Measurements from ENCODE around the gene FAT4. TPM values are rescaled to one million over a fixed set of nuclear protein-coding genes. Genes with fewer than 3 reads are reported as not detected.
A peak's percentile ranks its signal among the peaks of the same experiment; 100 is the strongest.

FAT4 gene
- total and polyA plus RNA-seq, 2 of the 8 experiments (the other 6 are each of a cell fraction or from before 2014, with no cell fraction given): 1.3 to 5.3 TPM

DNA sequence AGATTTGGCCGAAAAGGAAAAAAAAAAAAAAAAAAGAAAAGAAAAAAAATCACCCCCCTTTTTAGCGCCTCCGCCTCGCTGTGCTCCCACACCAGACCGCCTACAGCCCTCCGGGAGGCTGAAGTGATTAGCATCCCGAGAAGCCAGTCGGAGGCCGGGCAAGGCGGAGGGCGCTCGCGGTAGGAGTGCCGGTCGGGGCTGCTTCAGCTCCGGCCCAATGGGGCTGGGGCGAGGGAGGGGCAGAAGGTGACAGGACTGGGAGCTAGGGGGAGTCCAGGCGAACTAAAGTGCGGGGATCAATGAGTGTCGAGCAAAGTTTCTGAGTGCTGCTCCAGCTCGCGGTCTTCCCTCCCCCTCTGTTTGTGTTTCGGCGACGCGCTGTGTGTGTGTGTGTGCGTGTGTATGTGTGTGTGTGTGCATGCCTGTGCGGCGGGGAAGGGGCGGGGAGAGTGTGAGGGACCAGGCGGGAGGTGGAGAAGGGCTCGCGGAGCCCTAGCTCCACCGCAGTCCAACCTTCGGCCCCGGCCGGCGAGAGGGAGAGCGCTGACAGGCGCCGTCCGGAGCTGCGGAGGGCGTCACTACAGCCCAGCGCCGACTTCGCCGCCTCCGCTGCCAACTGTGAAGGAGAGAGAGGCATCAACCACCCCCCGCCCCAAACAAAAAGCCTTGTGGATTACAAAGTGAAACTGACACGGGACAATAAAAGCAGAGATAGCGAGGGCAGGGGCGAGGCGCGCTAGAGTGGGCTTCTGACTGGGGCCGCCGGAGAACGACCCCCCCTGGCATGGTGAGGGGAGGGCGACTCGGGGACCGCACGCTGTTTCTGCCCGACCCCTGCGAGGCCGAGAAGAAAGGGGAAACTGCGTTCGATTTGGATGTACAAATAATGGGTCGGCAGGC lies at the start of gene FAT4 (continued):
- TF ChIP-seq TEAD4 (IDR thresholded peaks at IDR 0.05; ENCODE audit: low read depth, low read length): peak; percentile 59; the same call in 1 of the 2 replicates
- TF ChIP-seq GTF2F1 (IDR thresholded peaks at IDR 0.05; ENCODE audit: borderline replicate concordance, low read depth, low read length): no peak
- peak; percentile 62; the same call in 1 of the 2 replicates for TF ChIP-seq TAF1 (IDR thresholded peaks at IDR 0.05; ENCODE audit: low read depth, low read length)
- TF ChIP-seq SAP30 (IDR thresholded peaks at IDR 0.05; ENCODE audit: insufficient read depth, insufficient replicate concordance, low read length): peak; percentile 84
- no peak for TF ChIP-seq CBX5 (IDR thresholded peaks at IDR 0.05; ENCODE audit: low read depth, low read length)
- TF ChIP-seq, protein P1, sequence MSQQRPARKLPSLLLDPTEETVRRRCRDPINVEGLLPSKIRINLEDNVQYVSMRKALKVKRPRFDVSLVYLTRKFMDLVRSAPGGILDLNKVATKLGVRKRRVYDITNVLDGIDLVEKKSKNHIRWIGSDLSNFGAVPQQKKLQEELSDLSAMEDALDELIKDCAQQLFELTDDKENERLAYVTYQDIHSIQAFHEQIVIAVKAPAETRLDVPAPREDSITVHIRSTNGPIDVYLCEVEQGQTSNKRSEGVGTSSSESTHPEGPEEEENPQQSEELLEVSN (IDR thresholded peaks at IDR 0.05): no peak; the same call in 1 of the 2 replicates
- no peak for TF ChIP-seq EZH2 (IDR thresholded peaks at IDR 0.05; ENCODE audit: low read depth, low read length, severe bottlenecking)
- no peak for TF ChIP-seq RXRA (IDR thresholded peaks at IDR 0.05; ENCODE audit: insufficient read depth, low read depth, low read length)
- no peak for TF ChIP-seq JUN (IDR thresholded peaks at IDR 0.05; ENCODE audit: low read depth, low read length)
- 0 out of 4 replicates have a peak, but pooled peaks of 1 of the 2 experiments have one; percentile 5 for TF ChIP-seq HDAC2 (IDR thresholded peaks at IDR 0.05; ENCODE audit: borderline replicate concordance in 1 of 2, low read depth in 2 of 2, low read length in 2 of 2)
- no peak for TF ChIP-seq YY1 (IDR thresholded peaks at IDR 0.05; ENCODE audit: low read depth, low read length)
- TF ChIP-seq ATF2 (IDR thresholded peaks at IDR 0.05; ENCODE audit: low read length): no peak
- no peak for TF ChIP-seq HDAC6 (IDR thresholded peaks at IDR 0.05; ENCODE audit: low read depth, low read length)
- TF ChIP-seq CBX8 (IDR thresholded peaks at IDR 0.05; ENCODE audit: borderline replicate concordance, low read depth, low read length): no peak
- TF ChIP-seq, protein P2, sequence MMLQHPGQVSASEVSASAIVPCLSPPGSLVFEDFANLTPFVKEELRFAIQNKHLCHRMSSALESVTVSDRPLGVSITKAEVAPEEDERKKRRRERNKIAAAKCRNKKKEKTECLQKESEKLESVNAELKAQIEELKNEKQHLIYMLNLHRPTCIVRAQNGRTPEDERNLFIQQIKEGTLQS (IDR thresholded peaks at IDR 0.05; ENCODE audit: insufficient read depth, low read depth, low read length): no peak
- TF ChIP-seq EP300 (IDR thresholded peaks at IDR 0.05; ENCODE audit: borderline replicate concordance in 1 of 2, low read depth in 2 of 2, low read length in 2 of 2): peak in 1 of 2 experiments; percentile 9; a peak in 1 of 3 replicates
- no peak for TF ChIP-seq CTBP2 (IDR thresholded peaks at IDR 0.05; ENCODE audit: borderline replicate concordance, insufficient read depth, insufficient read length, low read length)
- TF ChIP-seq FOSL1 (IDR thresholded peaks at IDR 0.05; ENCODE audit: insufficient read depth, low read depth, low read length): no peak
